ENCODE results near the gene CELSR2. TPM values are rescaled to one million over a fixed set of nuclear protein-coding genes. Genes with fewer than 3 reads are reported as not detected.

Gene CELSR2
- total and polyA plus RNA-seq, 8 donors, result 0.76 to 18.7 (median 6.2) TPM

DNA sequence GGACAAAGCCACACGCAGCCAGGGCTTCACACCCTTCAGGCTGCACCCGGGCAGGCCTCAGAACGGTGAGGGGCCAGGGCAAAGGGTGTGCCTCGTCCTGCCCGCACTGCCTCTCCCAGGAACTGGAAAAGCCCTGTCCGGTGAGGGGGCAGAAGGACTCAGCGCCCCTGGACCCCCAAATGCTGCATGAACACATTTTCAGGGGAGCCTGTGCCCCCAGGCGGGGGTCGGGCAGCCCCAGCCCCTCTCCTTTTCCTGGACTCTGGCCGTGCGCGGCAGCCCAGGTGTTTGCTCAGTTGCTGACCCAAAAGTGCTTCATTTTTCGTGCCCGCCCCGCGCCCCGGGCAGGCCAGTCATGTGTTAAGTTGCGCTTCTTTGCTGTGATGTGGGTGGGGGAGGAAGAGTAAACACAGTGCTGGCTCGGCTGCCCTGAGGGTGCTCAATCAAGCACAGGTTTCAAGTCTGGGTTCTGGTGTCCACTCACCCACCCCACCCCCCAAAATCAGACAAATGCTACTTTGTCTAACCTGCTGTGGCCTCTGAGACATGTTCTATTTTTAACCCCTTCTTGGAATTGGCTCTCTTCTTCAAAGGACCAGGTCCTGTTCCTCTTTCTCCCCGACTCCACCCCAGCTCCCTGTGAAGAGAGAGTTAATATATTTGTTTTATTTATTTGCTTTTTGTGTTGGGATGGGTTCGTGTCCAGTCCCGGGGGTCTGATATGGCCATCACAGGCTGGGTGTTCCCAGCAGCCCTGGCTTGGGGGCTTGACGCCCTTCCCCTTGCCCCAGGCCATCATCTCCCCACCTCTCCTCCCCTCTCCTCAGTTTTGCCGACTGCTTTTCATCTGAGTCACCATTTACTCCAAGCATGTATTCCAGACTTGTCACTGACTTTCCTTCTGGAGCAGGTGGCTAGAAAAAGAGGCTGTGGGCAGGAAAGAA is 25.5 kb downstream of the CELSR2 start:
- peak overlapping the region in 2 of 4 donors; percentile 3 to 33 for H3K4me3 ChIP-seq
- no peaks in the 10 kb centered on the region for H3K9me3 ChIP-seq
- intact Hi-C loops (cut with DNase I; ENCODE audit: low total_unique reads), result loop anchor here (5.0 kb wide), 1 partner anchor 122 kb away; the partner anchor contains the start of gene SORT1
- H3K4me1 ChIP-seq, result peaks cover 24 to 61% (median 27%) of the 10 kb centered on the region in 4 donors
- H3K36me3 ChIP-seq, result peaks cover 0 to 31% (median 10%) of the 10 kb centered on the region in 4 donors
- H3K27me3 ChIP-seq, result no peaks in the 10 kb centered on the region
- peak overlapping the region; percentile 29 to 78 (median 67) for H3K27ac ChIP-seq
- TF ChIP-seq, protein P1, sequence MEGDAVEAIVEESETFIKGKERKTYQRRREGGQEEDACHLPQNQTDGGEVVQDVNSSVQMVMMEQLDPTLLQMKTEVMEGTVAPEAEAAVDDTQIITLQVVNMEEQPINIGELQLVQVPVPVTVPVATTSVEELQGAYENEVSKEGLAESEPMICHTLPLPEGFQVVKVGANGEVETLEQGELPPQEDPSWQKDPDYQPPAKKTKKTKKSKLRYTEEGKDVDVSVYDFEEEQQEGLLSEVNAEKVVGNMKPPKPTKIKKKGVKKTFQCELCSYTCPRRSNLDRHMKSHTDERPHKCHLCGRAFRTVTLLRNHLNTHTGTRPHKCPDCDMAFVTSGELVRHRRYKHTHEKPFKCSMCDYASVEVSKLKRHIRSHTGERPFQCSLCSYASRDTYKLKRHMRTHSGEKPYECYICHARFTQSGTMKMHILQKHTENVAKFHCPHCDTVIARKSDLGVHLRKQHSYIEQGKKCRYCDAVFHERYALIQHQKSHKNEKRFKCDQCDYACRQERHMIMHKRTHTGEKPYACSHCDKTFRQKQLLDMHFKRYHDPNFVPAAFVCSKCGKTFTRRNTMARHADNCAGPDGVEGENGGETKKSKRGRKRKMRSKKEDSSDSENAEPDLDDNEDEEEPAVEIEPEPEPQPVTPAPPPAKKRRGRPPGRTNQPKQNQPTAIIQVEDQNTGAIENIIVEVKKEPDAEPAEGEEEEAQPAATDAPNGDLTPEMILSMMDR (IDR thresholded peaks at IDR 0.05), result no peak
- TF ChIP-seq POLR2AphosphoS5 (IDR thresholded peaks at IDR 0.05), result peak in 2 of 3 donors; percentile 16 to 71
- 17 to 42% (median 23%) methylated on average over 24 of the region's 24 CpGs for WGBS, 5 donors
- DNase-seq, result peak; percentile 74 to 87

DNA sequence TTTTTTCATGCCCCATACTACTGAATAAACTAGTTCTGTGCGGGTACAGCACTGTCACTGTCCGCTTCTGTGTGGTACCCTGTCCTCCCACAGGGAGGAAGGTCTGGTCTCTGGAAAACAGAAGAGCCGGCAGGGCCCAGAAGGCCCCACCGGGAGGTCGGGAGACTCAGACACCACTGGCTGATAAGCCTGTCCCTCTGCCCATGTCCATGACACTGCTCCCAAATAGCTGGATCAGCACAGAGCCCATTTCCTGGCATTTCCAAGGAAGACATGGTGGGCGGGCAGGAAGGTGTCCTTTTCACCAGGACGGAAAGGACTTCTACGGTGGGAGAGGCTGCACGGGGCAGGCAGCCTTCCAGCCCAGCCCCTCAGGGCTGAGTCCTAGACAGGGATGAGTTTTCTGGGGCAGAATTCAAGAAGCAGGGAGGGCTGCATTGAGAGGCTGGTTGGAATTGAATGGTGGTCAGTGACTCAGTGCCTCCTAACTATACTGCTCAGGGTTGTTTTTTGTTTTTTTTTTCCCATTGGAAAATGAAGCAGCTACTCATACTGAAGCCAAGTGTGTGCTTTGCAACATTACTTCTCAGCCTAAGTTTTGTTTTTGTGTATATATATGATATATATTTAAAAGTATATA is 26.5 kb downstream of the CELSR2 start:
- H3K4me1 ChIP-seq, result peaks cover 24 to 61% (median 27%) of the 10 kb centered on the region in 4 donors
- H3K9me3 ChIP-seq, result no peaks in the 10 kb centered on the region
- DNase-seq, result no peak
- WGBS, 5 donors, result 61 to 71% (median 68%) methylated on average over 9 of the region's 9 CpGs
- peaks cover 0 to 25% (median 4%) of the 10 kb centered on the region in 4 donors for H3K36me3 ChIP-seq
- intact Hi-C loops (cut with DNase I; ENCODE audit: low total_unique reads), result loop anchor here (5.0 kb wide), 1 partner anchor 121 kb away; the partner anchor contains the start of gene SORT1
- H3K27ac ChIP-seq, result peak overlapping the region in 1 of 5 donors; percentile 78
- TF ChIP-seq EP300 (IDR thresholded peaks at IDR 0.05) (no peak), POLR2AphosphoS5 (IDR thresholded peaks at IDR 0.05) (no peak), POLR2A (IDR thresholded peaks at IDR 0.05) (no peak)
- TF ChIP-seq, protein P1 (IDR thresholded peaks at IDR 0.05), result no peak
- H3K4me3 ChIP-seq, result no peak overlapping the region
- H3K27me3 ChIP-seq, result no peaks in the 10 kb centered on the region

DNA sequence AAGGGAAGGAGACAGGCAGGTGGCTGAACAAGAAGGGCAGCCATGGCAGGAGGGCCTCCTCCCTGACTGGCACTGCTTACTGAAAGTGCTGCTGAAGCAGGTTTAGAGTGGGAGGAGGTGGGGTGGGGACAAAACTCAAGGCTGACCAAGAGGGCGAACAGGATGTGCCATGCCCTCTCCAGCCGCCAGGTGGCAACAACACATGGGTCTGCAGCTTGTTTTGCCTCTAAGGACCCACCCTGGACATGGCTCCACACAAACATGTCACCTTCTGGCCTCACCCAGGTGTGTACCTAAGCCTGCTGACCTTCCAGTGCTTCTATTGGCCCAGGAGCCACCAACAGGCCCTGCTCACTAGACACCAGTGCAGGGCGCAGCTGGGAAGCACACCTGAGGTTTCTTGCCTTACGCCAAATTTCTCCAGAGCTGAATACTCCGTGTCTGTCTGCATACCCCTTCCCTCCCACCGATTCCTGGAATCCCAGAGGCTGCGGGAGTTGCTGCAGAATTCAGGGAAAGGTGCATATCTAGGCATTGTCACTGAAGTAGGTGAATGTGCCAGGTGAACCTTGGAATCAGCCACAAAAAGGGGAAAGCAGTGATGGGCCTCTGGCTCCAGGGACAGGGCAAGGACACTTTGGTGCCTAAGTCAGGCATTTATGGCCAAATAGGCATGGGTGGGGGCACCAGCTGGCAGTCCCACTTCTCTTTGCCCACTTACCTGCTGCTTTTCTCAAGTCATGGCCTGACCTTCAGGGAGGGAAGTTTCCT is 28.3 kb downstream of the CELSR2 start:
- 60 to 72% (median 61%) methylated on average over 5 to 7 of the region's 7 CpGs for WGBS, 5 donors
- H3K27me3 ChIP-seq, result no peaks in the 10 kb centered on the region
- H3K4me3 ChIP-seq, result no peak overlapping the region
- peak in 1 of 3 donors; percentile 65 for TF ChIP-seq POLR2AphosphoS5 (IDR thresholded peaks at IDR 0.05)
- no peak for TF ChIP-seq EP300 (IDR thresholded peaks at IDR 0.05)
- no peak for TF ChIP-seq POLR2A (IDR thresholded peaks at IDR 0.05)
- TF ChIP-seq, protein P1 (IDR thresholded peaks at IDR 0.05), result peak in 5 of 7 experiments; percentile 88 to 94 (median 93)
- intact Hi-C loops (cut with DNase I; ENCODE audit: low total_unique reads), result loop anchor here (5.0 kb wide), 1 partner anchor 120 kb away; the partner anchor contains the start of gene SORT1
- peak overlapping the region in 3 of 5 donors; percentile 1 to 36 (median 5) for H3K27ac ChIP-seq
- DNase-seq, result peak; percentile 84 to 94
- peaks cover 0 to 11% (median 1%) of the 10 kb centered on the region in 4 donors for H3K36me3 ChIP-seq
- no peaks in the 10 kb centered on the region for H3K9me3 ChIP-seq
- peaks cover 36 to 70% (median 39%) of the 10 kb centered on the region in 4 donors for H3K4me1 ChIP-seq

Data from stomach (tissue), 9 donors.